GM15510 (cell line): ENCODE measurements around the gene BIRC7.

Experiments
- POLR2A ChIP-seq: IDR thresholded peaks from 3 replicates; pipeline ENCODE4 v1.6.1; 2011; ENCODE audit warnings: borderline replicate concordance; ENCODE audit not compliant: insufficient read length; ENCODE audit errors: extremely low read depth

The BIRC7 gene

DNA sequence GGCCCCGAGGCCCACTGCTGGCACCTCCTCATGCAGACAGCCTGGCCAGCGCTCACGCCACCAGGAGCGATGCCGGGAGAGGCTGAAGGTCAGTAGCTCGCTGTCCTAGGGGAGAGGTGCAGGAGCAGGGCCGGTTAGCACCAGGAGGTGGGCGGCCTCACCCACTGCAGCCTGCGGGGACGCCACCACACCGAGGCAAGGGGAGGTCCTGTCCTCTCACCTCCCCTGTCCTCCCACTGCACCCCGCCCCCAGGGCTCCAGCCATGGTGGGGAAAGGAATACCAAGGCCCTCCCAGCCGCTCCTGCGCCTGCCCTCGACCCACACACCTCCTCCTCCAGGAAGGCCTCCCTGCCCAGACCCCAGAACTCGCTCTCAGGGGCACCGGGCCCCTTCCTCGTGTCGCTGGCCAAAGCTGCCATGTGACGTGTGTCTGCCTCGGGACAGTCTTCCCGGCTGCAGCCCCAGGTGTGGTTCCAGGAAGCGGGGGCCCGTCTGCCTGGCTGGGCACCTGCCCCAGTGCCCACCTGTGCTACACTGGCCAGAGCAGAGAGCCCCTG, 12.0 kb downstream of the BIRC7 start:
- TF ChIP-seq POLR2A = no peak

- no peak for TF ChIP-seq POLR2A
These were observed 13.3 kb downstream of the BIRC7 start for GRCh38 chr20:63248835-63249591.

GRCh38 chr20:63249891-63250290, 14.2 kb downstream of the BIRC7 start:
- TF ChIP-seq POLR2A = no peak

DNA sequence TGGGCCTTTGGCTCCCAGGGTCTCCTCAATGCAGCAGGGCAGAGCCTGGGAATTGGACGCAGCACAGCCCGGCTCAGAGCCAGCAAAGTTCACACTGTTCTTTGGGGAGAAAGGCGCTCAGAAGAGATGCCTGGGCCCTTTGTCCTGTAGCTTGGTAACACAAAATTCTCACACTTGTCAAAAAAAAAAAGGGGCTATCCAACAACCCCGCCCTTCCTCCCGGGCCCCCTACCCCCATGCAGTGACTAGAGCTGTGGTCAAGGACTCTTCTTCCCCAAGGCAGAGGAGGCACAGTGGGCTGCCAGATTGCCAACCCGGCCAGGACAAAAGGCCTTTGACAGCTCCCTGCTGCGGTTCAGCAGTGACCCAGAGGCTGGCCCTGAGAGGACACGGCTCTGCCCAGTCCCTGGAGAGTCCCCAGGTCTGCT, 16.6 kb downstream of the BIRC7 start:
- TF ChIP-seq POLR2A = no peak

- TF ChIP-seq POLR2A = no peak
These were observed 17.3 kb downstream of the BIRC7 start for GRCh38 chr20:63253065-63253437.

DNA sequence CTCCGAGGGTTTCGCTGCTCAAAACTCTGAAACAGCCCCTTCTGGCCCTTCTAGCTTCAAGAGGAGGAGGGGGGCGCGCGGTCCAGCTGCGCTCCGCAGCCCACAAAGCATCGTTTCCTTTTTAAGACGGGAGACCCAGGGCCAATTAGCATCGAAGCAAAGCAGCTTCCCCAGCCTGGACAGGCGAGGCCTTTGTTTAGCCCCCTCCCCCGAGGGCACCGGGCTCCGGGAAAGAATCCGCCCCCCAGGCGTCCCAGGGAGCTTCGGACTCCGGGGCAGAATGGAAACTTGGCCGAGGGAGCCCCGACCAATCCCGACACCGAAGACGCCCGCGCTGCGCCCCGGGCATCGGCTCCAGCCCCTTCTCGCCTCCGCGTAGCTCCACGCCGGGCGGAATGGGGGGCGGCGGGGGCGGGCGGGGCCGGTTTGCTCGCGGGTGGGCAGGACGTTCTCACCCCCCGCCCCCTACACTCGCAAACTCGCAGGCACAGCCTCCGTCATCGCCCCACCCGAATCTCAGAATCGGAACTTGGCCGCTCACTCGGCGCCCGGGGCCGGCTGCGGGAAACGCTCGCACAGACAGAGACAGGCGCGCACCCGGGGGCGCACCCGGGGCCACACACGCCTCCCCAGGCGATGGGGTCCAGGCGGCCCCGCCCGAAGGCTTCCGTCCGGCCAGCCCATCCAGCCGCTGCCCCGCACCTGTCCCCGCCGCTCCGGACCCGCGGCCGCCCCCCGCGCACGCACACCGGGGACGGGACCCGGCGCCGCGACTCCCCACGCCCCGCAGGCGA, 17.9 kb downstream of the BIRC7 start:
- TF ChIP-seq POLR2A = no peak

DNA sequence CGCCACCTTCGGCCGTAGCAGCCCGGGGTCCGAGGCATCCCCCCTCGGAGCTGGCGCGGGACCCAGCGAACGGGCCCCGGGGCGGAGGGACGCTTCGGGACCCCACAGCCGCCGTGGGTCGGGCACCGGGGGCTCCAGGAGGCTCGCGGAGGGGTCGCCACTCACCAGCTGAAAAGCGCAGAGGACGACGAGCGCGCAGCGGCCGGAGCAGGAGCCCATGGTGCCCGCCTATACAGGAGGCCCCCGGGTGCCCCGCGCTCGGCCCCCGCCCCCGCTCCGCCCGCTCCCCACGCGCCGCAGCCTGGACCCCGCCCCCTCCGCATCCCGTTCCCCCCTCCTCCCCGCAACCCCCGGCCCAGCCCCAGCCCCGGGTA, 18.5 kb downstream of the BIRC7 start, which contains the start of gene NKAIN4:
NKAIN4 (minus strand) TSS at position 232 of the 374 bp plus-strand sequence; CDS start at position 219, 13 bp downstream.
- no peak for TF ChIP-seq POLR2A

DNA sequence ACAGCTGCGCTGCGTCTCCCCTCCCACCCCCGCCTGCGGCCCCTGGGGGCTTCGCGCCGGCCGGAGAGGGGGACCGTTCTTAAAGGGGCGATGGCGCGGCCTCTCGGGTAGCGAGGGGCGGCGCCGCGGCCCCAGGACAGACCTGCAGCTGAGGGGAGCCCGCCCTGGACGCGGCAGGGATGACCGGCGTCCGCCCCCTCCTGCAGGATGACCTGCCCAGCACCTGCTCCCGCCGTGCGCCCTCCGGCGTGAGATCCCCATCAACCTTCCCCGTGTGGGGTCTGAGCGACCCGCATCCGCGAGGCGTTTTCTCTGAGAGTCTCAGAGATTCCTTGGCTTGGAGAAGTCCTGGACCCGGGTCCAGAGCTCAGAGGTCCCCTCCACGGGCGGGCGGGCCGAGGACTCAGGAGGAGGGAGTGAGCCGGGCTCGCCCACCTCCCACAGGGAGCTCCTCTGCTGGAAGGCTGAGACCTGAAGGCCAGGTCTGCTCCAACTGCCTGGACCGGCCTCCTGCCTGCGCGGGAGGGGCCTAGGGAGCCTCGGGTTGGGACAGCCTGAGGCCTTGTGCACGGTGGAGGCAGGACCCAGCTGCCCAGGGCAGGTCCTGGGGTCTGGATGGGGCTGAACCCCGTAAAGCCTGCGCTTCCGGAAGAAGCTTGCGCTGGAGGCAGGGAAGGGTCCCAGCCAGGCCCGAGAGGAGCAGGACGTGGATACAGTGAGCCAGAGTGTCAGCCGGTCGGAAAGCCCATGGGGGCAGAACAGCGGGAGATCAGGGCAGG, 19.1 kb downstream of the BIRC7 start:
- no peak for TF ChIP-seq POLR2A

DNA sequence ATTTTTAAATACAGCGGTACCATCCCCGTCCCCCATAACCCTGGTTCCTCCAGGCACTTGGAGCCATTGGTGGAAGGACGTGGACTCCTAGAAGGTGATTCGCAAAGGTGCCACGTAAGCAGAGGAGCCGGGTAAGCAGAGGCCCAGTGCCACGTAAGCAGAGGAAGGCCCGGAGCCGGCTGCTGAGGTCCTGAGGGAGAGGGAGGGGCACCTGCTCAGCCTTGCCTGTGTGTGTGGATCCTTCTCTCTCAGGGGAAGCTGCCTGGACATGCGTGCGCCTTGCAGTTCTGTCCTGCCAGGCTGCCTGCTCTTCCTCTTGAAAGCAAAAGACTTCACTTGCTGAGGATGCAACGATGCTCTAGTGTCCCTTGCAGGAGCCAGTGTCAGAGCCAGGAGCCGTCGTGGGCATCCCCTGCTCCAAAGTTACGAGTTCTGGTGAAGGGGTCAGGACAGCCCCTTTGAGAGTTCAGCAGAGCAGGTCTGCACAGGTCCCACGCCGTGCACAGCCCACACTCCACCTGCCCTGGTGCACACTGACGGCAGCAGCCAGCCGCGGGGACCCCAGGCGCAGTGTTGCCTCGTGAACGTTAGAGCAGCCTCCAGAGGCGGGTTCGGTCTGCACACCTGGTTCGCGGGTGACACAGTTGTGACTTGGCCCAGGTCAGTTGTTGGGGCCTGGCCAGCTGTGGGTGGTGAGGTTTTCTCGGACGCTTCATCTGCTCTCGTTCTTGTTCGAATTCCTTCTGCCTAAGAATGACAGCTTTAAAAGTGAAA, 20.4 kb downstream of the BIRC7 start:
- TF ChIP-seq POLR2A = no peak

DNA sequence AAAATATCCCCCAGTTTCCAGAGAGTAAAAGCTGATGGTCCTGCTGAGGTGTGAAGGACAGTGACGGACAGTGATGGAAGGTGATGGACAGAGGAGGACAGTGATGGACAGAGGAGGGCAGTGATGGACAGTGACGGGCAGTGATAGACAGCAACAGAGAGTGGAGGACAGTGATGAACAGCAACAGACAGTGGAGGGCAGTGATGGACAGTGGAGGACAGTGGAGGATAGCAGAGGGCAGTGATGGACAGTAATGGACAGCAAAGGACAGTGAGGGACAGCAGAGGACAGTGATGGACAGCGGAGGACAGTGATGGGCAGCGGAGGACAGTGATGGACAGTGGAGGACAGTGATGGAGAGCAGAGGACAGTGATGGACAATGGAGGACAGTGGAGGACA, 21.2 kb downstream of the BIRC7 start:
- TF ChIP-seq POLR2A = no peak

DNA sequence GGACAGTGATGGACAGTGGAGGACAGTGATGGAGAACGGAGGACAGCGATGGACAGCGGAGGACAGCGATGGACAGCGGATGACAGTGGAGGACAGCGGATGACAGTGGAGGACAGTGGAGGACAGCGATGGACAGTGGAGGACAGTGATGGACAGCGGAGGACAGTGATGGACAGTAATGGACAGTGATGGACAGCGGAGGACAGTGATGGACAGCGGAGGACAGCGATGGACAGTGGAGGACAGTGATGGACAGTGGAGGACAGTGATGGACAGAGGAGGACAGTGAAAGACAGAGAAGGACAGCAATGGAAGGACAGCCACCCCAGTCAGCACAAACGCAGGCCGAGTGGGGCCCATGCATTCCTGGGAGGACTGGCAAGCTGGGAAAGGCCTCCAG, 21.9 kb downstream of the BIRC7 start:
- TF ChIP-seq POLR2A = no peak

- no peak for TF ChIP-seq POLR2A
These were observed 23.1 kb downstream of the BIRC7 start for GRCh38 chr20:63258781-63259180.

GRCh38 chr20:63259734-63260460, 24.2 kb downstream of the BIRC7 start:
- no peak for TF ChIP-seq POLR2A
